Fibroblast of villous mesenchyme (primary cell): Measurements from ENCODE around the gene SCRT2. TPM values are rescaled to one million over a fixed set of nuclear protein-coding genes. Genes with fewer than 3 reads are reported as not detected.

ENCODE experiments used
- DNase-seq: peaks from one replicate; pipeline ENCODE4 v3.0.0-alpha.2; 2010; ENCODE audit warnings: low read depth
- H3K4me3 ChIP-seq: 2 replicates; pipeline ENCODE4 v1.5.1; 2011; ENCODE audit warnings: low read depth, mild to moderate bottlenecking, low read length
- total RNA-seq: library from RNA; depleted of rRNA; stranded (reverse); fragments of >200 nt; gene quantifications from 2 replicates; pipeline ENCODE4 v1.2.3, GENCODE V29; 2012
- TF ChIP-seq, protein P1 (sequence below): IDR thresholded peaks from 2 replicates; pipeline ENCODE4 v1.5.1; 2012; ENCODE audit warnings: low read depth, mild to moderate bottlenecking, low read length; ENCODE audit not compliant: insufficient read depth

Gene SCRT2
- total RNA-seq, 1 donor, result not detected

DNA sequence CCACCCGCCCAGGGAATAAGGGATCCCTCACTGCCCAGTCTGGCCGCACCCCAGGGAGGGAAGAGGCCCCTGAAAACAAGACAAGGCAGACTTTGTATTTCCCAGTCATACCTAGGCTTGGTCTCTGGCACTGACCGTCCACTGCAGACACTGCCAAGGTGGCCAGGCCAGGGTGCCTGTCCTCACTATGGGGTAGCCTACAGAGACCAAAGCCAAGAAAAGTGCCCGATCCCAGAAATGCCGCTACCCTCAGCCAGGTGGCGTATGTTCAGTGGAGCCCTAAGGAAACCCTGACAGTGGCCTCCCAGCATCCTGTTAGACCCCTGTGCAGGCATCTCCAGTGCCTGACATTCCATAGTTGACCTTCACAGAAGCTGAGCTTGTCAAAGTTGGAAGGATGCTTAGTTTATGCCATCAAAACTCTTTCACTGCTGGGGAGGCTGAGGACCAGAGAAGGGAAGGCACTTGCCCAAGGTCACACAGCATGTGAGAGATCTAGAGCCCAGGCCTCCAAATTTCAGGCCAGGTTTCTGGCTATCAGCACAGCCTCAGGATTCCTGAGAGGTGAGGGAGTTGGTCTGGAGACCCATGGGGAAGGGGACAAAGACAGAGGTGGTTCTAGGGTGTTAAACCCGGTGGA lies 2.5 kb downstream of the SCRT2 start:
- TF ChIP-seq, protein P1, sequence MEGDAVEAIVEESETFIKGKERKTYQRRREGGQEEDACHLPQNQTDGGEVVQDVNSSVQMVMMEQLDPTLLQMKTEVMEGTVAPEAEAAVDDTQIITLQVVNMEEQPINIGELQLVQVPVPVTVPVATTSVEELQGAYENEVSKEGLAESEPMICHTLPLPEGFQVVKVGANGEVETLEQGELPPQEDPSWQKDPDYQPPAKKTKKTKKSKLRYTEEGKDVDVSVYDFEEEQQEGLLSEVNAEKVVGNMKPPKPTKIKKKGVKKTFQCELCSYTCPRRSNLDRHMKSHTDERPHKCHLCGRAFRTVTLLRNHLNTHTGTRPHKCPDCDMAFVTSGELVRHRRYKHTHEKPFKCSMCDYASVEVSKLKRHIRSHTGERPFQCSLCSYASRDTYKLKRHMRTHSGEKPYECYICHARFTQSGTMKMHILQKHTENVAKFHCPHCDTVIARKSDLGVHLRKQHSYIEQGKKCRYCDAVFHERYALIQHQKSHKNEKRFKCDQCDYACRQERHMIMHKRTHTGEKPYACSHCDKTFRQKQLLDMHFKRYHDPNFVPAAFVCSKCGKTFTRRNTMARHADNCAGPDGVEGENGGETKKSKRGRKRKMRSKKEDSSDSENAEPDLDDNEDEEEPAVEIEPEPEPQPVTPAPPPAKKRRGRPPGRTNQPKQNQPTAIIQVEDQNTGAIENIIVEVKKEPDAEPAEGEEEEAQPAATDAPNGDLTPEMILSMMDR, result peak; percentile 28
- DNase-seq, result no peak
- no peak overlapping the region for H3K4me3 ChIP-seq

DNA sequence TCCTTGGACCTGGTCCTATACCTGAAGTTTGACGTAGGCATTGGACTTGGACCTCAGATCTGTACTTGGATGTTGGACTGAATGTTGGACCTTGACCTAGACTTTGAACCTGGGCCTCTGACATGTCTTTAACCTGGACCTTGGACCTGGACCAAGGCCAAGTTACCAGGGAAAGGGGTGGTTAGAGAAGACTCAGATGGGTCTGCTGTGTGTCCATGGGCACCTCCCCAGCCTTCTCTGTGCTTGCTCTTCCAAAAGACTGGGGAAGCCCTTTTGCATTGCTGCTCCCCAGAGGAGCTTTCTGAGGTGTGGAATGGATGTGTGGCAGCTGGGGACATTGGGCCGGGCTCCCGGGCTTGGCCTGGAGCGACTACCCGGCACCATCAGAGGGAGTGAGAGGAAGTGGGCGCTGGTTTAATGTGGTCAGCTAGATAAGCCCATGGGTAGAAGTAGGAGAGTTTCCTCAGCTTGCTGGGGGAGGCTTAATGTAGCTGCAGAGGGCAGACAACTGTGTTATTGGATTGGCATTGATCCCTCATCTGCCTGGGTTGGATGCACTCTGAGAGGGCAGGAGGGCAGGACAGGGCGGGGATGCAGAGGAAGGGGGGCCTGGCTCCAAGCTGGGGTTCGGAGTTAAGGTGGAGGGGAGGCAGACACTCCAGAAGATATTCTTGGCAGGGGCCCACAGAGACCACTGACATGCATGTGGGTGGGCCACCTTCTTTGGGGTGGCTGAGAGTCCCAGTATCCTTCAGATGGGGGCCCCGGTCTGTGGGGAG lies 4.2 kb downstream of the SCRT2 start:
- H3K4me3 ChIP-seq, result no peak overlapping the region
- TF ChIP-seq, protein P1, result no peak
- no peak for DNase-seq

DNA sequence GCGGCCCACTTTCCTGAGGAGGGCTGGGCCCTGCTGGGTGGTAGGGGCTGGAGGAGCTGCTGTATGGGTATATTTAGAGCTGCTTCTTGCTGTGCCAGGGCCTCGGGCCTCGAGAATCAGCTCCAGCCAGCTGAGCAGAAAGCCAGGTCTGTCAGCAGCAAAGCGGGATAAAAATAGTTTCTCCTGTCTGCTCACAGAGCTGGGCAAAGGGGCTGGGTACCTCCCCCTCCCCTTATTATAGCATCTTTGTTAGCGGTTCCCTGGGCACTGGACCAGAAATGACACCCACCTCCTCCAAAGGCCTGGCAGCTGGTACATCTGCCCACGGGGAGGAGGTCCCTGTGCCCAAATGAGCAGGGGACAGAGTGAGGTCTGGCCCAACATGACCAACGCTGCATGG lies 6.0 kb downstream of the SCRT2 start:
- TF ChIP-seq, protein P1, result no peak
- DNase-seq, result no peak
- no peak overlapping the region for H3K4me3 ChIP-seq

DNA sequence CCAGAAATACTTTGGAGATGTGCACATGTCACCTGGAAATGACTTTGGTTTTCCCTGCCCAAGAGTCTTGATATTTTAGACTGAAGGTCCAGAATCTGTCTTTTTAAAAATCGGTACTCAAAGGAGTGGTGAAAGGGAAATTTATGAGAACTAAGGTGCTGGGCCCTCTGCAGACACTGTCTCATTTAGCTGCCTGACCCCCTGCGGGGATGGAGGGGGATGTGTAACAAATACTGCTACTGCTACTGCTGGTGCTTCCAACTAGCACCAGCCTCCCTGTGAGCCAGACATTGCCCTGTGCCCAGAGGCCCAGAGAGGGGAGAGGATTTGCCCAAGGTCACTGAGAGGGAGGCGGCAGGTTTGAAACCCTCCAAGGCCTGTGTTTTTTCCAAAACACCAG lies 7.0 kb downstream of the SCRT2 start:
- DNase-seq, result no peak

DNA sequence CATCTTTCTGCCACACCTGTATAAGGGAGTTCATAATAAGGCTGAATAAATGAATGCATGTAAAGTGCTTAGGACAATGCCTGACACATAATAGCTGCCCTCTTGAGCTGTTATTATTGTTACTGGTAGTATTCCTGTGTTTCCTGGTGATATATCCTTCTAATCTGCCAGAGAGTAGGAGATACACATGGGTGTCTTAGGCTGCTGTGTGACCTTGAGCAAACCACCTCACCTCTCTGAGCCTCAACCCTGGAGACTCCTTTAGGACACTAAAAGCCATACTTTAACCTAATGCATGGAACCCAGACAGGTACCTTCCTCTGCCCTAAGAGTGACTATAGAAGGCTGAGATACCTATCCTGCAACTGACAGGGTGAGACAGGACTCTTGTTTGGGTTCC lies 7.6 kb downstream of the SCRT2 start:
- TF ChIP-seq, protein P1, result no peak
- H3K4me3 ChIP-seq, result no peak overlapping the region
- DNase-seq, result no peak

More for the DNA sequence above, 7.0 kb downstream of the SCRT2 start:
- TF ChIP-seq, protein P1, result no peak
- H3K4me3 ChIP-seq, result no peak overlapping the region

DNA sequence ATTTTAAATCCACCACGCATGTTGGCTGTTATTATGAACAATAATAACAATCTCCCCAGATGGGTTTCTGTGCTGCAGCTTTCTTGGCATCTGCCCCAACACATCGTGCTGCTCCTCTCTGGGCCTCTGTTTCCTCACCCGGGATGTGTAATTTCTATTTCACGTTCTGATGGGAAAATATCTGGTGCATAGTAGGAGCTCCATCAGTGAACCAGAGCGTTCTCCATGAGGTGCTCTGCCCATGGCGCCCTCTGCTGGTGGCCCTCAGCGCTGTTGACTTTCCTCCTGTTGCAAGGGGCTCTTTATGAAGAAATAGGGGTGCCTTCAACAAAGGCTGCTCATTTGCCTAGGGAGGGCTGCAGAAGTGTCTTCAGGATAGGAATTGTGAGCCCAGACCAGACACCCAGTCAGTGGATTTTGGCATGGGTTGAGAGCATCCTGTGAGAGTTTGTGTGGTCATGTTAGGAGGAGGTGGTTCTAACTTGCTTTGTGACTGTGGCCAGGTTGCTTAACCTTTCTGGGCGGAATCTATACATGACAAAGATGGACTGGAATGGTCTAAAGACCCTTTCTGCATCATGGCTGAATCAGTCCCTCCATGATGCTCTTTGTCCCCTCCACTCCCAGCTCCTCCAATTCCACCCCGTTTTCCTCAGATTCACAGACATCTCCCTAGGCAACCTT lies 8.1 kb downstream of the SCRT2 start:
- no peak overlapping the region for H3K4me3 ChIP-seq
- TF ChIP-seq, protein P1, result peak; percentile 93
- peak; percentile 45 for DNase-seq
